Activated naive CD4-positive, alpha-beta T cell treated with anti-CD3 and anti-CD28 coated beads, Interleukin-2, amount 10 ng/mL, durations not matched to agents 7 days and 5 days (primary cell): Measurements from ENCODE around the gene MAJIN.

Experiments used
- CTCF ChIA-PET: fragments of 350-600 bp; sonication (Branson Sonifier 250); formaldehyde crosslinking; loops from one replicate; lab custom pipeline; 2021; ENCODE audit warnings: antibody characterized with exemption; lab: Charles Lee
- DNase-seq: peaks from one replicate; pipeline ENCODE4 v3.0.0-alpha.2; 2020
- H3K27ac Mint-ChIP-seq: one replicate; pipeline ENCODE4 v1.8.0; 2021; ENCODE audit warnings: mild to moderate bottlenecking, moderate library complexity, mixed read lengths
- H3K27me3 Mint-ChIP-seq: one replicate; pipeline ENCODE4 v1.8.0; 2021; ENCODE audit warnings: mild to moderate bottlenecking, mixed read lengths
- H3K36me3 Mint-ChIP-seq: one replicate; pipeline ENCODE4 v1.8.0; 2021; ENCODE audit warnings: mixed read lengths
- H3K4me1 Mint-ChIP-seq: one replicate; pipeline ENCODE4 v1.8.0; 2021; ENCODE audit warnings: mixed read lengths
- H3K4me3 Mint-ChIP-seq: one replicate; pipeline ENCODE4 v1.8.0; 2021; ENCODE audit warnings: mild to moderate bottlenecking, moderate library complexity, mixed read lengths
- H3K9me3 Mint-ChIP-seq: one replicate; pipeline ENCODE4 v1.8.0; 2021; ENCODE audit warnings: mixed read lengths

The MAJIN gene

GRCh38 chr11:64970731-64971151 lies 1.2 kb downstream of the MAJIN start:
- Mint-ChIP-seq H3K9me3 (no peaks in the 10 kb centered on the region), H3K4me3 (peak overlapping the region; percentile 42), H3K27ac (no peak overlapping the region), H3K27me3 (peaks cover 13% of the 10 kb centered on the region), H3K4me1 (peaks cover 24% of the 10 kb centered on the region), H3K36me3 (no peaks in the 10 kb centered on the region)
- no peak for DNase-seq
- CTCF ChIA-PET: no interaction called here

- H3K4me1 Mint-ChIP-seq: peaks cover 27% of the 10 kb centered on the region
These were observed 2.7 kb downstream of the MAJIN start for GRCh38 chr11:64969209-64969608.

GRCh38 chr11:64967375-64967774 lies 4.5 kb downstream of the MAJIN start:
- Mint-ChIP-seq H3K27ac (no peak overlapping the region), H3K36me3 (no peaks in the 10 kb centered on the region), H3K4me1 (peaks cover 26% of the 10 kb centered on the region), H3K4me3 (no peak overlapping the region), H3K9me3 (no peaks in the 10 kb centered on the region), H3K27me3 (peaks cover 13% of the 10 kb centered on the region)
- CTCF ChIA-PET: interaction anchor here (1.7 kb wide), 1 partner anchor 47 kb away, joined by 4 read pairs; the partner anchor contains the start of gene ARL2
- no peak for DNase-seq

More at GRCh38 chr11:64969209-64969608, 2.7 kb downstream of the MAJIN start:
- no peaks in the 10 kb centered on the region for H3K9me3 Mint-ChIP-seq
- no peak for DNase-seq
- CTCF ChIA-PET: interaction anchor here (0.6 kb wide), 1 partner anchor 20 kb away, joined by 3 read pairs; no protein-coding TSS in a partner anchor
- peaks cover 13% of the 10 kb centered on the region for H3K27me3 Mint-ChIP-seq
- H3K36me3 Mint-ChIP-seq: no peaks in the 10 kb centered on the region
- no peak overlapping the region for H3K4me3 Mint-ChIP-seq
- H3K27ac Mint-ChIP-seq: no peak overlapping the region

- H3K4me3 Mint-ChIP-seq: no peak overlapping the region
- H3K4me1 Mint-ChIP-seq: peaks cover 11% of the 10 kb centered on the region
- no peaks in the 10 kb centered on the region for H3K36me3 Mint-ChIP-seq
- H3K27ac Mint-ChIP-seq: no peak overlapping the region
- no peak for DNase-seq
- CTCF ChIA-PET: no interaction called here
- H3K27me3 Mint-ChIP-seq: peaks cover 15% of the 10 kb centered on the region
- H3K9me3 Mint-ChIP-seq: no peaks in the 10 kb centered on the region
These were observed 8.8 kb downstream of the MAJIN start for GRCh38 chr11:64963072-64963631.

- Mint-ChIP-seq H3K4me1 (peaks cover 7% of the 10 kb centered on the region), H3K27ac (no peak overlapping the region), H3K4me3 (no peak overlapping the region), H3K27me3 (peaks cover 16% of the 10 kb centered on the region), H3K9me3 (no peaks in the 10 kb centered on the region), H3K36me3 (no peaks in the 10 kb centered on the region)
- CTCF ChIA-PET: no interaction called here
- DNase-seq: no peak
These were observed 11.2 kb downstream of the MAJIN start for GRCh38 chr11:64960719-64961118.

- H3K9me3 Mint-ChIP-seq: no peaks in the 10 kb centered on the region
- H3K27me3 Mint-ChIP-seq: peaks cover 16% of the 10 kb centered on the region
- no peaks in the 10 kb centered on the region for H3K4me1 Mint-ChIP-seq
- no peak overlapping the region for H3K4me3 Mint-ChIP-seq
- no peaks in the 10 kb centered on the region for H3K36me3 Mint-ChIP-seq
- no peak for DNase-seq
- no peak overlapping the region for H3K27ac Mint-ChIP-seq
- CTCF ChIA-PET: no interaction called here
These were observed 12.4 kb downstream of the MAJIN start for GRCh38 chr11:64959498-64959897.

- H3K9me3 Mint-ChIP-seq: no peaks in the 10 kb centered on the region
- no peak for DNase-seq
- H3K4me3 Mint-ChIP-seq: no peak overlapping the region
- CTCF ChIA-PET: no interaction called here
- H3K4me1 Mint-ChIP-seq: no peaks in the 10 kb centered on the region
- no peaks in the 10 kb centered on the region for H3K36me3 Mint-ChIP-seq
- H3K27ac Mint-ChIP-seq: no peak overlapping the region
- H3K27me3 Mint-ChIP-seq: peaks cover 23% of the 10 kb centered on the region
These were observed 17.7 kb downstream of the MAJIN start for GRCh38 chr11:64954201-64954600.

GRCh38 chr11:64951529-64951928 lies 20.4 kb downstream of the MAJIN start:
- CTCF ChIA-PET: no interaction called here
- H3K36me3 Mint-ChIP-seq: no peaks in the 10 kb centered on the region
- no peak for DNase-seq
- H3K27ac Mint-ChIP-seq: no peak overlapping the region
- H3K4me3 Mint-ChIP-seq: no peak overlapping the region
- peaks cover 29% of the 10 kb centered on the region for H3K27me3 Mint-ChIP-seq
- H3K4me1 Mint-ChIP-seq: no peaks in the 10 kb centered on the region
- no peaks in the 10 kb centered on the region for H3K9me3 Mint-ChIP-seq

GRCh38 chr11:64947208-64947814 lies 24.6 kb downstream of the MAJIN start:
- no peak overlapping the region for H3K4me3 Mint-ChIP-seq
- CTCF ChIA-PET: no interaction called here
- no peak overlapping the region for H3K27ac Mint-ChIP-seq
- no peaks in the 10 kb centered on the region for H3K36me3 Mint-ChIP-seq
- H3K4me1 Mint-ChIP-seq: no peaks in the 10 kb centered on the region
- no peaks in the 10 kb centered on the region for H3K9me3 Mint-ChIP-seq
- H3K27me3 Mint-ChIP-seq: peaks cover 46% of the 10 kb centered on the region
- no peak for DNase-seq

GRCh38 chr11:64936539-64936938 lies 35.4 kb downstream of the MAJIN start:
- DNase-seq: no peak
- CTCF ChIA-PET: no interaction called here
- no peaks in the 10 kb centered on the region for H3K9me3 Mint-ChIP-seq
- H3K4me3 Mint-ChIP-seq: no peak overlapping the region
- peaks cover 20% of the 10 kb centered on the region for H3K27me3 Mint-ChIP-seq
- no peaks in the 10 kb centered on the region for H3K4me1 Mint-ChIP-seq
- H3K36me3 Mint-ChIP-seq: peaks cover 5% of the 10 kb centered on the region
- no peak overlapping the region for H3K27ac Mint-ChIP-seq

- Mint-ChIP-seq H3K27ac (no peak within 1 kb of the TSS), H3K36me3 (peaks cover 11% of the 10 kb centered on the region), H3K4me3 (no peak within 1 kb of the TSS), H3K4me1 (no peaks in the 10 kb centered on the region), H3K9me3 (no peaks in the 10 kb centered on the region), H3K27me3 (peaks cover 19% of the 10 kb centered on the region)
- CTCF ChIA-PET: interaction anchor here (1.4 kb wide), 1 partner anchor 17 kb away, joined by 4 read pairs; no protein-coding TSS in a partner anchor
- DNase-seq: no peak
These were observed 36.4 kb downstream of the MAJIN start, which contains the start of gene GPHA2 for GRCh38 chr11:64935359-64936081. GPHA2 (minus strand) TSS chr11:64935893; CDS start chr11:64935460, 433 bp downstream.

- peaks cover 19% of the 10 kb centered on the region for H3K27me3 Mint-ChIP-seq
- no peak for DNase-seq
- no peak overlapping the region for H3K4me3 Mint-ChIP-seq
- H3K9me3 Mint-ChIP-seq: no peaks in the 10 kb centered on the region
- H3K27ac Mint-ChIP-seq: no peak overlapping the region
- CTCF ChIA-PET: interaction anchor here (1.4 kb wide), 1 partner anchor 18 kb away, joined by 4 read pairs; no protein-coding TSS in a partner anchor
- H3K36me3 Mint-ChIP-seq: peaks cover 13% of the 10 kb centered on the region
- H3K4me1 Mint-ChIP-seq: no peaks in the 10 kb centered on the region
These were observed 37.1 kb downstream of the MAJIN start for GRCh38 chr11:64934682-64935358.

GRCh38 chr11:64933935-64934681 lies 37.8 kb downstream of the MAJIN start:
- no peak overlapping the region for H3K27ac Mint-ChIP-seq
- CTCF ChIA-PET: interaction anchor here (1.4 kb wide), 1 partner anchor 19 kb away, joined by 4 read pairs; no protein-coding TSS in a partner anchor
- H3K9me3 Mint-ChIP-seq: no peaks in the 10 kb centered on the region
- no peak overlapping the region for H3K4me3 Mint-ChIP-seq
- H3K36me3 Mint-ChIP-seq: peaks cover 13% of the 10 kb centered on the region
- H3K27me3 Mint-ChIP-seq: peaks cover 13% of the 10 kb centered on the region
- H3K4me1 Mint-ChIP-seq: no peaks in the 10 kb centered on the region
- DNase-seq: no peak
